Daoy (cell line): Measurements from ENCODE around the gene AGBL1. TPM values are rescaled to one million over a fixed set of nuclear protein-coding genes. Genes with fewer than 3 reads are reported as not detected.

Experiments used
- DNase-seq: peaks from one replicate; pipeline ENCODE4 v3.0.0-alpha.2; 2015; ENCODE audit warnings: low read depth
- total RNA-seq: library from RNA; depleted of rRNA; stranded (reverse); fragments of >200 nt; shearing (Covaris generic); gene quantifications from 2 replicates; pipeline ENCODE4 v1.2.3, GENCODE V29; 2014

The AGBL1 gene
- total RNA-seq, 1 experiment from 2014 or later = not detected

DNA sequence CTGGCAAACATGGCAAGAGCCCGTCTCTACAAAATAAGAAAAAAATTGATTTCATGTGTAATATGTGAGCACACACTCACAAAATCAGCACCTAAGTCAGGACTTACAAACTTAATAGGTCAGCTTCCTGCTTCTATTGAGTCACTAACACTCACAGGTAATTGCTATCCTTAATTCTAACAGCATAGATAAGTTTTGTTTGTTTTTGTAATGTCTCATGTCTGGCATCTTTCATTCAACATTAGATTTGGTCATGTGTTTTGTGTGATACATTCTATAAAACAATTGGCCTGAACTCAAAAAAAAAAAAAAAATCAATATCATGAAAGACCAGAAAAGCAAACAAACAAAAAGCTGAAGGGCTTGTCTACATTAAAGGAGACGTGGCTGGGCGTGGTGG lies 564.7 kb downstream of the AGBL1 start:
- no peak for DNase-seq

DNA sequence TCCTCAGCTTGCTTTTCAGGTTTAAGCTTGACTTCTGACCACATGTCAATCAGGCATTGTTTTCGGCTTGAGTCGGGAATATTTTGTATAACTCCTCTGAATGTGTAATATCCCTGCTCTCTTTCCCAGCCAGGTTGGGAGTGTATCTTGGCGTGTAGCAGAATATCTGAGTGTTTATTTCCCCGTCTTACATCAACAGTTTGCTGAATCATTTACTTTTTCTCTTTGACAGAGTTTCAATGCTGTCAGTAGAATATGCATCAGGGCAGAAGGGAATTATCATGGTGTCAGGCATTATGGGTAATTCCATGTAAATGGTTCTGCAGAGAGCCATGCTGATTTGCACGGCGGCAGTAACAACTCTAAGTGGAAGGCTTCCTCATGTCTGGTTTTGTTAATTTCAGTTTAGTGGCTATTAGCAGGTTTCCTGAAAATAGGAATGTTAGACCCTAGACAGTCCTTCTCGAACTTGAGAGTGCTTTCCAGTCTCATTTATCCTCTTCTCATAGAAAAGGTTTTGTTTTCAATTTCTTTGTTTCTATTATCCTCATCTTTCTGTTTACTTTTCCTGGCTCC lies 566.3 kb downstream of the AGBL1 start:
- DNase-seq = no peak

DNA sequence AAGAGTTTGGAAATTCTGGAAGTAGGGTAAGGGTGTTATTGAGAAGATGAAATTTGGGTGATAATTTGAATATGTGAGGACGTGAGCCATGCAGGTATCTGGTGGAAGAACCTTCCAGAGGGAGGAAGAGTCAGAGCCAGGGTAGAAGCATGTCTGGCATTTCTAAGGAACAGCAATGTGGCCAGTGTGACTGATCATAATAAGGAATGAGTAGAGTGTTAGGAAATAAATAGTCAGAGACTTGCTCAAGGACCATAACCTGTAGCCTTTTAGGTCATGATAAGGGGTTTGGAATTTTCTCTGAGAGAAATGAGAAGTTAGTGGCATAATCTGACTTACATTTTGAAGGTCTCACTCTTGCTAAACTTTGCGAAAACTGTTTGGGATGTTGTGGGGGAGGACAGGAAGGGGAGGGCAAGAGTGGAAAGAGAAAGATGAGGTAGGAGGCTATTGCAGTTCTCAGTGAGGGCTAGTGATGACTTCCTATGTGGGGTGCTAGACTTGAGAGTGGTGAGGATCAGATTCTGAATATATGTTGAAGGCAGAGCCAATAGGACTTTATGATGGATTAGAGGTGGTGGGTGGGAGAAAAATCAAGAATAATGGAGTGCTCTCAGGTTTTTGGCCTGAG lies 568.3 kb downstream of the AGBL1 start:
- no peak for DNase-seq

GRCh38 chr15:86649277-86649676 lies 569.6 kb downstream of the AGBL1 start:
- DNase-seq = no peak

DNA sequence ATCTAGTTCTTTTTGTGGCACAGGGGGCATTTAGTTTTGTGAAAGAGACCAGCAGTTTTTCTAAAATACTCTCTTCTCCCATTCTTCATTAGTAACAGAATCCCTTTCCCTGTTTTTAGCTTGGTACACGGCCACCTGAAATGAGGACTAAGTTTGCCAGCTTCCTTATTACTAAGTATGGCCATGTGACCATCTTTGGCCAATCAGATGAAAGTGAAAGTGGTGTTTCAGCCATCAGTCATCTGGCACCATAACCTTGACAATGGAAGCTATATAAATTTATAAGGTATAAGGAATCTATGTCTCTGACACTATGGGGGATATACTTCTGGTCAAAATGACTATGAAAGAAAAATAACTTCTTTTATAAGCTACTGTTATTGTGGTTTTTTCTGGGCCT lies 570.4 kb downstream of the AGBL1 start:
- DNase-seq = no peak

DNA sequence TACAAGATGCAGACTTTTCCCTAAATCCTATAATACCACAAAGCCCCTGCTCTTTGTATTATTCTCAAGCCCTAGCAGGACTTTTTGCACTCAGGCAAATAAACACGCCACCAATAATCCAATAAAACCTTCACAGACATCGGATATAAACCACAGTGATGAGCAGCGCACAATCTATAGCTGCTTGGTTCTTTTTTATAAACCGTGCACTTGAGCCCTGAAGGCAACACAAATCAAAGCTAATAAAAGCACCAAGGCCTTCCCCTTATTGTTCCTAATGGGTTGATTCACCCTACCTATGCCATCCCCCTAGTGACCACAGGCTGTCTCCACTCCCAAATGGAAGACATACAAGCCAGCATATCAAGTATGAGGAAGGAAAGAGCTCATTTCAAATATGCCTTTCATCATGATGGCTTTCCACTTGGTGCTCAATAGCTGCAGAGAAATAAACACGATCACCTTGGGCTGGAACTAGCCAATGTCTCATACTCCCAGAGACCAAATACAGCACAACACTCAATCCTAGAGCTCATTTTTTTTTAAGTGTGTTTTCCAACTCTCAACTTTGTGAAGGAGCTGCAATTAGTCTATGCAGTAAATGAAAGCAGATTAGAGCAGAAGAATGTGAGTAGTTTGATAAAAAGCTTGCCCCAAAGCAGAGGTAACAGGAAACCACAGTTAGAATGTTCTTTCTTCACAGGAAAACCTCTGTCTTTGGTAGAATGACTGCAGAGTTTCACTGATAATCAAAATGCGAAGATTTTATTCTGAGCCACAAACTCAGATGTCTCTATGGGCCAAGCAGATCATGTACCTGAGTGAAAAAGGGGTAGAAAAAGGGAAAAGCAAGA lies 573.9 kb downstream of the AGBL1 start:
- DNase-seq = no peak

DNA sequence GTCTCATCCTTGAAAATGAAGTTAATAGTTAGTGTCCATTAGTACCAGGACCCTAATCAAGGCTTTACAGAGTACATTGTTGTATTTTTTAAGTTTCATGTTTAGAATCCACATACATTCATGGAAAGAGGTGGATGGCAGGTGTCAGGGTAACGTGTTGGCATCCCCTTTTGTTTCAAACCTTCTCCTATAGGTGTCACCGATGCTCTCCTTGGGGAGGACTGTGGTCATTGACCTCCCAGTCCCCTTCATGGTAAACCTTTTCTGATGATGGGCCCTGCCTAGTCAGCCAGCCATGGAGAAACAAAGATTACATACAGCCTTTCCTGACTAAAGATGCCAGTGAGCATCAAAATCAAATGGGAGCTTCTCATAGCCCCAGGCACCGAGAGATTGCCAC lies 574.8 kb downstream of the AGBL1 start:
- DNase-seq = no peak

GRCh38 chr15:86657305-86657704 lies 577.6 kb downstream of the AGBL1 start:
- DNase-seq = no peak

- DNase-seq = no peak
These were observed 580.2 kb downstream of the AGBL1 start for GRCh38 chr15:86659724-86660411.

DNA sequence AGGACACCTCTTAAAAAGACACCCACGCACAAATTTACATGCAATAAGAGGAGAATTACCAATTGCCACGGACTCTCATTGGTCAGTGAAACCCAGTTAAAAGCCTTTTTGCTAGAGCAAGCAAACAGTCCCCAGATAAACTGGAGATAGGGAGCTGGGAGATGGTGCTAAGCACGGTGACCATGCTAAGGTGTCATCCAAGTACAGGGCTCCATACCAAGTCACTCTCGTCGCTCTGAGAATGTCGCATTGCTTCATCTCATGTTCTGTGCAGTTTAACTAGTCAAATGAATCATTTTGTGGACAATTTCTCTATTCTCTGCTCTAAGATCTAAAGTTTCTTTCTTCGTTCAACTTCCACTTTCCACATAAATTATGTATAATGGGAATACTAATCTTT lies 581.9 kb downstream of the AGBL1 start:
- DNase-seq = no peak

DNA sequence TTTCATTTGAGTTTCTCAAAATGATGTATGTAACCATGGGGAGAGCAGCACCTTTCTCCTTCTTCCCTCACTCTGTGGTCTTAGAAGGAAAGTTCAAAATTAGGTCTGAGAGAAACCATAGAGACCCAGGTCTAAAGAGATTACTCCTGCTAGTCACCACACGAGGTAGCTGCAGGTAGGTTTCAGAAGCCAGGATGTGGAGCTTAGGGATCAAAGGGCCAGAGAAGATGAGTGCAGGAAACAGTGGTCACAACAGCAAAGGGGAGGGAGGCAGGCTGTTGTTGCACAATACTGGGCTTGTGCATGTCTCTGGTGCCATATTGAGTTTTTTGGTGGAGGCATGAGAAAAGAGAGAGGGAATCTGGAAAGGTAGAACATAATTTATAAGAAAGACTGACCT lies 583.6 kb downstream of the AGBL1 start:
- no peak for DNase-seq

DNA sequence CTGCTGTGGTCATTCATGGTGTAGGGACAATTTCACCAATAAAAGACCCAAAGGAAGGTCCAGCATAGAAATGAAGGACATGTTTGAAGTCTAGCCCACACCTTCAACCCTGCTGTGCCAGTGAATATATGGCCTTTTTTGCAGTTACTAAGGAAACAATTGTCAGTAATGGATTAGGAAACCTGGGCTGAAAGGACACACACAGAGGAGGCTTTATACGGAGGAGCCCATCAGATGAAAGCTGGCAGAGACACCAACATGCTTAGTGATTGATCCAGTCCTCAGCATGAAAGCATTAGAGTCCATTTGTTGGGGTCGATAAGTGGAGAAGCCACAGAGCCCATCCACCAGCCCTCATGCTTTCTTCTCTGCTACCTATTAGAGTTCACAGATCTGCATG lies 584.3 kb downstream of the AGBL1 start:
- no peak for DNase-seq

DNA sequence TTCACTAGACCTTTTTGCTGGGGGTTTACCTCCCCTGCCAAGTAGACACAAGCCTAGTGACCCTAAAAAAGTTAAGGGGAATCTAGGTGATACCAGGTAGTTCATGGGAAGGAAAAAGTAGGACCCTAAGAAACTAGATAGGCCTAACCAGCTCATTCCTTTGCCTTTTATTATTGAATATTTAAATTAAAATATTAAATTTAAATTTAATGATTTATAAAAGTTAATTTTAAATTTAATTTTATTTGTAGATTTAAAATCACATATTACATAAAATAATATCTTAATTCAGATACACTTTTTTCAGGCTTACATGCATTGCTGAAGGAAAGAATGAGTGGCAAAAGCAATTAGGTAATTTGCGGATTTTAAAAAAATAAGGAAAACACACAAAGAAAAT lies 584.9 kb downstream of the AGBL1 start:
- DNase-seq = no peak

DNA sequence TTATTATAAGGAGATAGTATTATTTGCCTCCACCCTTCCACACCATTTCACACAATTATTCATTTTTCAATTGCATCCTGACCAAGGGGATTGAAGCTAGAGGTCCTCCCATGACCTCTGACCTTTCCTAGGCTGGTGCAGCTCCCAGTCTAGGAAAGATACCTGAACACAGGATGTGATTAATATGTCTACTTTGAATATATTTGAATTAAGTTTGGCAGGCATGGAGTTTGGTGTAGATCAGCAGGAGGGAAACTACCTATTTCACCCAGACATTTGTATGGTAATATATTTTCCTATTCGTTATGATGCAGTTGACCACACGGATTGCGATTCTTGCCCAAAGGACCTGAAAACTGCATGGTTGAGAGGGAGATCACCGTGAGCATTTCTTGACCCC lies 596.3 kb downstream of the AGBL1 start:
- DNase-seq = no peak

GRCh38 chr15:86677278-86677677 lies 597.6 kb downstream of the AGBL1 start:
- DNase-seq = no peak

DNA sequence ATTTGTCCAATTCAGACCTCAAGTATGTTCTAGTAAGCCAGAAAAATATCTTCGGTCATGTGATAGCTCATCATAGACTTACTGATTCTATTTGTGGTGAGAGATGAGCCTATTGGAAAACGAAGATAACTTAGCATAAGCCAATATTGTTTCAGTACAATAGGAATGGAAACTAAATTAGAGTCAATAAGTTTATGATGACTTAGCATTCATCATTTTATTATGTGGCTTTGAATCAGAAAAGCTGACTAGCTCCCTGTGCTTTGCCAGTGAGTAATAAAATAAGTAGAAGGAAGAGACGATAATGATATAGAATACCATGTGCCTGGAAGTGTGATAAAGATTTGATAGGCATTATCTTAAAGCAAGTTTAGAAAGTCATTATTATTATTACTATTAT lies 605.6 kb downstream of the AGBL1 start:
- DNase-seq = no peak

DNA sequence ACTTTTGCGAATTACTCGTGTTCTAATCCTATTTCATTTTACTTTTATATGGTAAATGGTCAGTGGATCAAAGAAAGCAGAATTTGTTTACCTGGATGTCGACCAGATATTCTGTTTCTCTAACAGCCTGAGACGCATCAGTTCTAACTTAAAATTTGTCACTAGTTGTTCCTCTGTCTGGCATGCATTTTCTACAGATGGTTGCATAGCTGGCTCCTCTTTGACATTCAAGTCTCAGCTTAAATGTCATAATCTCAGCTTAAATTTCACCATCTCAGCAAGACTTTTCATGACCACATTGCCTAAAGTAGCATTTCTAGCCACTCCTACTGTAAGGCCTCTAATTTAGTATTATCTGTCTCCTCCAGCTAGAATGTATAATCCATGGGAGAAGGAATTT lies 609.3 kb downstream of the AGBL1 start:
- DNase-seq = no peak

DNA sequence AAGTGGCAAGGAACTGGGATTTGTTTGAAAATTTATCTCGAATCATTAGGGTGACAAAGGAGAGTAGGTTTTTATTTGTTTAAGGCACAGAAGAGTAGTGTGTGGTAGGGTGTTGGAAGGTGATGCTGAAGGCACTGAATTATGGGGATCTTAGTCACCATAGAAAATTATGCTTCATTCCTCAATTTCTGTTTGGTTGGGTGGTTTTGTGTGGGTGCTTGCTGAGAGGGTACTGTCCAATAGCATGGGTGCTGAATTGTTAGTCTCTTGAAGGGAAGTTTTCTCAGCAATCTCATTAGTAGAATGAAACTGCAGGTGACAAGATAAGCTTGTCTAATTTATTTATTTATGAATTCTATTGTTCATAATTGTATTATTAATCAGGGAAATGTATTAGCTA lies 610.9 kb downstream of the AGBL1 start:
- no peak for DNase-seq

GRCh38 chr15:86691091-86691663 lies 611.5 kb downstream of the AGBL1 start:
- DNase-seq = no peak

DNA sequence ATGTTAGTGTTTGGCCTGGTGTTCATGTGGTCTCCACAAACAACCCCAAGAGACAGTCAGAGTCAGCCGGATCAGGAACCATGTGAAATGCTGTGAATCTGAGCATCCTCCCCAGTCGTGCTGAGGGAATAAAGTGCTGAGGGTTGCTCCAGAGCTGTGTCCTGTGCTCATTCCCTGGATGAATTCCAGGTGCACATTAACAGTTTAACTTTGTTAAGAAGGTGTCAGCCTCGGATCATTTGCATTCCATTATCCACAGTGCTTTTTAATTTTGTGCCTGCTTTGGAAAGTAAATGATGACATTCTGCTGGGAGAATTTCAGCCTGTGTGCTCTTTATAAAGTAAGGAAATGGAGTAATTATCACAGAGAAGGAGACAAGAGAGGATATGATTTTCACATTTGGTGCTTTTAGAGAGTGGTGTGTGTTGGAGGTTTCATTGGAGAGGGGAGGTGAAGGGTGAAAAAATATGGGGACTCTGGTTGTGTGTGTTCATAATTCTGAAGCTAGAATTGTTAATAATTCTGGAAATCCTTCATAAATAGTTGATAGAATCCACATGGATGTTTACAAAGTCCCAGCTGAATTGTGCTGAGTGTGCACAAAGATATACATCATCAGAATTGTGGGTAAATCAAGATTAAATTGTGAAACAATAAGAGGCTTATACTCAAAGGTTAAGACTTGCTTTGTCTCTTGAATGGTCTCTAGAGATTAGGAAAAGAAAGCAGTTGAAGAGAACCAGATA lies 621.4 kb downstream of the AGBL1 start:
- DNase-seq = no peak

DNA sequence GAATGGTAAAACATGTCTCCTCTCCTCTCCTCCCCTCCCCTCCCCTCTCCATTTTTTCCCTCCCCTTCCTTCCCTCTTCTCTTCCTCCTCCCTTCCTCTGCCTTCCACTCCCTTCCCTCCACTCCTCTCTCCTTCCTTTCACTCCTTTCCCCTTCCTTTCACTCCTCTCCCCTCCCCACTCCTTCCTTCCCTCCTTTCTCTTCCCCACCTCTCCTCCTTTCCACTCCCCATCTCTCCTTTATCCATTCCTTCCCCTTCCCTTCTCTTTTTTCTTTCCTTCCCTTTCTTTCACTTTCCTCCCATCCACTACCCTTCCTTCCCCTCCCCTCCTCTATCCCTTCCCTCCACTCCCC lies 621.9 kb downstream of the AGBL1 start:
- no peak for DNase-seq

DNA sequence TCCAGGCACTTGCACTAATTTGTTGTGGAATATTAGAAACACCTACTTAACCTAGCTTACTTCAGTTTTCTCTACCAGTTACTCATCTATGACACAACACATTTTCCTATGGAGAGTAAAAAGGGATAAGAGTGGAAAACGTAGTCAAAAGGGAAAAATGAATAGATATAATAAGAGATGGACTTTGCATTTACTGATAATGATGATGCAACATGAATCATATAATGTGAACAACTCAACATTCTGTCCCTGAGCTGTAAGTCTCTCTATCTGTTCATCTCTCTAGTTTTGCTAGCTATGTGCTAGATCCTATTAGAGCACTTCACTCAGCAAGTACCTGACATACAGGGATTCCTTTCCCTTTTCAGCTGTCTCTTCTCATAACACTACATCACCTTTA lies 627.1 kb downstream of the AGBL1 start:
- DNase-seq = no peak
